Stimulated activated CD8-positive, alpha-beta memory T cell treated with anti-CD3 and anti-CD28 coated beads, Interleukin-12 subunit alpha, Interleukin-12 subunit beta, amount 100 ng/mL, for 1 hour (primary cell): ENCODE measurements around the gene ZP2.
"Not testable (repeated sequence)": the region's sequence is repeated elsewhere in the genome, so short reads cannot be mapped to it uniquely, and the experiment has no call there.

Experiments used
- DNase-seq: peaks from one replicate; pipeline ENCODE4 v3.0.0-alpha.2; 2020; ENCODE audit warnings: low read depth

Gene ZP2

GRCh38 chr16:21170116-21170515 lies 41.3 kb downstream of the ZP2 start:
- not testable (repeated sequence) for DNase-seq

GRCh38 chr16:21169249-21169981 lies 42.0 kb downstream of the ZP2 start:
- DNase-seq = no peak

DNA sequence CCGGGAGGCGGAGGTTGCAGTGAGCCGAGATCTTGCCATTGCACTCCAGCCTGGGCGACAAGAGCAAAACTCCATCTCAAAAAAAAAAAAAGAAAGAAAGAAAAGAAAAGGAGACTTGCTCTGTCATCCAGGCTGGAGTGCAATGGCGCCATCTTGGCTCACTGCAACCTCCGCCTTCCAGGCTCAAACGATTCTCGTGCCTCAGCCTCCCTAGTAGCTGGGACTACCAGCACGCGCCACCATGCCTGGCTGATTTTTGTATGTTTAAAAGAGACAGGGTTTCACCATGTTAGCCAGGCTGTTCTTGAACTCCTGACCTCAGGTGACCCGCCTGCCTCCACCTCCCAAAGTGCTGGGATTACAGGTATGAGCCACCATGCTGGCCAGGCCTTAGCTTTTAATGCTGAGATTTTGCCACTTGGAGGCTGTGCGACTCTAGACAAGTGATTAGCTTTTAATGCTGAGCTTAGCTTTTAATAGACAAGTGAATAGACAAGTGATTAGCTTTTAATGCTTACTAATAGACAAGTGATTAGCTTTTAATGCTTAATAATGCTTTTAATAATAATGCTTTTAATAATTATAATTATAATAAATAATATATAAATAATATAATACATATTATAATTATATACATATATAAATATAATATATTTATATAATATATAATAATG lies 43.3 kb downstream of the ZP2 start:
- DNase-seq = no peak

GRCh38 chr16:21167360-21167759 lies 44.0 kb downstream of the ZP2 start:
- DNase-seq = no peak

- no peak for DNase-seq
Observed at GRCh38 chr16:21166561-21166961, 44.8 kb downstream of the ZP2 start.

DNA sequence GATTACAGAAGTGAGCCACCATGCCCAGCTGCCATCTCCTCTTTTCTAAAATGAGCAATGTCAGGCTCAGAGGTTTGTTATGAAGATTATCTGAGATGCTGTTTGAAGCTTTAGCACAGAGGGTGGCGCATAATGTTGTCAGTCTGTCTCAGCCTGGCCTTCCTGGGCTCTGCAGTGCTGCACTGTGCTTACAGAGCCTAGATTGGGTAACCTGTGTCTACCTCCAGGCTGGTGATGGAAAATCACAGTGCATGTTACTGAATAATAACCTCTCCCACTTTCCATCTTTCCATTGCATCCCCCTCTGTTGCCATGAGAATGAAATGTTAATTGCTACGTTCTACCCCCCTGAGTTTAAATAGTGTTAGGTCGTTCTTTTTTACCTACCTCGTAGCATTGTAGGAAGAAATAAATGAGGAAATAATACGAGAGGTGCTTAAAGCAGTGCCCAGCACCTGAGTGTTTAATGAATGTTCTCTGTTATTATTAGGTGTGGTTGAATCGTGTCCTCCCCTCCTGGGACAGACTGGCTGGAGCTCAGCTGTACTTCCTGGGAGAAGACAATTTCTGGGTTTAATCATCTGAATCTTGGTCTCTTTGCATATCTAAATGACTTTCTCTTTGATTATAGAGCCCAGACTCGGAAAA lies 46.7 kb downstream of the ZP2 start:
- DNase-seq = no peak

DNA sequence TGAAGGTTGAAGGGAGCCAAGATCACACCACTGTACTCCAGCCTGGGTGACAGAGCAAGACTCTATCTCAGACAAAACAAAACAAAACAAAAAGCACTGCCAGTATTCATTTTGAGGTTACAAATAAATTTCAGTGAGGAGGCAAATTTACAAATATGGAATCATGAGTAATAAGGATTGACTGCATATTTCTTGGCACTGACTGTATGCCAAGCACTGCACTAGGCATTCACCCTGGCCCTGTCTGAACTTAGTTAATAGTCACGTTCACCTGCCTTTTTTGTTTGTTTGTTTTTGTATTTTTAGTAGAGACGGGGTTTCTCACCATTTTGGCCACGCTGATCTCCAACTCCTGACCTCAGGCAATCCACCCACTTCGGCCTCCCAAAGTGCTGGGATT lies 47.8 kb downstream of the ZP2 start:
- no peak for DNase-seq

- no peak for DNase-seq
Observed at GRCh38 chr16:21162661-21163151, 48.7 kb downstream of the ZP2 start.

DNA sequence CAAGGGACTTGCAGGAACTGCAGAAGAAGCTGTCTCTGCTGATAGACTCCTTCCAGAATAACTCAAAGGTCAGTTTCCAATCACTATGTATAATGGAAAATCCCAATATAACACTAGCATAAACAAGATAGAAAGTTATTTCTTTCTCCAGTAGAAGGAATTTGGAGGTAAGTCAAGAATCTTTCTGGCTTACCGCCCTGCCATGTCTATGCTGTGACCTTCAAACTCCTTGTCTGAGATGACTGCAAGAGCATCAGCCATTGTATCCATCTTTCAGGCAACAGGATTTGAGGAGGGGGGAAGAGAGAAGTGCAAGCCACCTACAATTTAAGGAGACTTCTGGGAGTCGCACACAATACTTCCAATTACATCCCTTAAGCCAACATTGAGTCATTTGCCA lies 50.2 kb downstream of the ZP2 start:
- no peak for DNase-seq

DNA sequence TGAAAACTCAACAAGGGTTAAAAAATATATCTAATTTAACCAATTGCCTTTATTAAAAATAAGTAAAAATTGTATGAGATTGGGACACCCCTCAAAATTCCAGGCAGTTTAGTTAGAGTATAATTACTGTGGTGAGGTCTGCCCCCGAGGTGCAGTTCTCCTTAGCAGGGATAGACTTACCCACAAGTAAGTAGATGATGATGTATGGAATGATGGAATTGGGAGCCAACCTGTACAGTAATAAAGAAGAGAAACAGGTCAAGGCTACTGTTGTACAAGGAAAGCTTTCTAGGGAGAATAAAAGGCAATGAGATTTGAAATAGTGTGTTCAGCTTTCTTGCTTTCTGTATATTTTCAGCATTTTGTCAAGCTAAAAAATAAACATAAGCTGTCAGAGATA lies 51.1 kb downstream of the ZP2 start:
- DNase-seq = no peak

GRCh38 chr16:21159281-21159951 lies 52.0 kb downstream of the ZP2 start:
- no peak for DNase-seq

DNA sequence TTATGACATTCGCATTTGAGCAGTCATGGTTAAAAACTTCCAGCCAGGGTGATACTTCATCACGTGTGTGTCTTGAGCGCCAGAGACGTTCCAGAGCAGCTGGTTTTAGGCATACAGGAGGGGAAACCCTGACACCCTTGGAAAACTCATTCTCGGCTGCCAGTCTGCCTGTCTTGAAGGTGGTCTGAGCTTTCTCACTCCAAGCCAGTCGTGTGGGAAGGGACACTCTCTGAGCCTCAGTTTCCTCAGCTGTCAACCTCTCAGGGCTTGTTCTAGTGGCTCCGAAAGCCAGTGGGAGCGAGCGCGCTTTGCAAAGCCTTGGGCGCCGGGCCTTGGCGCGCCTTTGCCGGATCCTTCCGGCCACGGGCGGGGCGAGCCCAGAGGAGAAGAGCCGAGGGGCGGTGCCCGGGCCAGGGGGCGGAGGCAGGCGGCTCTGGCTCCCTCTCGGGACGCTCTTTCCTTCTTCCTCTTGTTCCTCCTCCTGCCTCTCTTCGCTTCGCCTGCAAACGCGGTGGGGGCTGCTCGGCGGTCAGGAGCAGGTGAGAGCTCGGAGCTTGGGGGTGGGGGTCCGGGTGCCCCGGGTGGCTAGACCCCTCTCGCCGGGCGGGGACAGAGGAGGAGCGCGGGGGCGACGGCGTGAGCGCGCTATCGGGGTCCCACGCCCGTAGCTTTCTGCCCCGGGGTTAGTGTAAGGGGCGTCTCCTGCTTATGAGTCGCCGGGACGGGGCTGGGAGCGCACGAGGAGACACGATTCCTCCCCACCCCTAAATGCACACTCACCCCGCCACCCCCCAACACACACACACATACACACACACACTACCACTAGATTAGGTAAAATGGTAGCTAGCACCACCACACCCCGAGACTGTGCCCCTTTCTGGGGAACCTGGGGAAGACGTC lies 52.9 kb downstream of the ZP2 start, which contains the start of gene LDAF1:
TSS of gene LDAF1 (plus strand) at position 467 of the 903 bp plus-strand sequence. CDS start 2,509 bp downstream, outside the sequence.
- peak; percentile 51 for DNase-seq

GRCh38 chr16:21157632-21158031 lies 53.7 kb downstream of the ZP2 start:
- DNase-seq = no peak

DNA sequence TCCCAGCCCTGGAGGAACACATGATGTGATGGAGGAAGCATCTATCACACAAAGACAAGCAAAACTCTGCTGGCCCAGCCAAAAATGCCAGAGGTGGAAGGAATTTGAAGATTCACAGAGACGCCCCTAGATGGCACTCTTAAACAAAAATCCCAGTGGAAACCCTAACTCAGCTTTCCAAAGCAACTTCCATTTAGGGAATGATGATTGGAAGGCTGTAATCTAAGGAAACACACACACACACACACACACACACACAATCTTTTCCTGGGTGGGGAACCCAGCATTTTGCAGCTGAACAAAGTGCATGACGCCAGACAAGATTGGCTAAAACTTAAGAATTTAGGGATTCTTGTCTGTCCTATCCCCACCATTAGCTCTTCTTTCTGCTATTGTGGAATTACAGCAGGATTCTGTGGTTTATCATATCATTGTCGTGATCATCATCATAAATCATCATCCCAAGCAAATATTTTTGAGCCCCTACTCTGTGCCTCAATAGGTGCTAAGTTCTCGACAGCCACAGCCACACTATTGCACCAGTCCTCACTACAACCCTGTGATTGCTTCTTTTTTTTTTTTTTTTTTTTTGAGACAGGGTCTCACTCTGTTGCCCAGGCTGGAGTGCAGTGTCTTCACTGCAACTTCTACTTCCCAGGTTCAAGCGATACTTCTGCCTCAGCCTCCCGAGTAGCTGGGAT lies 54.5 kb downstream of the ZP2 start:
- DNase-seq = no peak

GRCh38 chr16:21156011-21156410 lies 55.4 kb downstream of the ZP2 start:
- not testable (repeated sequence) for DNase-seq

DNA sequence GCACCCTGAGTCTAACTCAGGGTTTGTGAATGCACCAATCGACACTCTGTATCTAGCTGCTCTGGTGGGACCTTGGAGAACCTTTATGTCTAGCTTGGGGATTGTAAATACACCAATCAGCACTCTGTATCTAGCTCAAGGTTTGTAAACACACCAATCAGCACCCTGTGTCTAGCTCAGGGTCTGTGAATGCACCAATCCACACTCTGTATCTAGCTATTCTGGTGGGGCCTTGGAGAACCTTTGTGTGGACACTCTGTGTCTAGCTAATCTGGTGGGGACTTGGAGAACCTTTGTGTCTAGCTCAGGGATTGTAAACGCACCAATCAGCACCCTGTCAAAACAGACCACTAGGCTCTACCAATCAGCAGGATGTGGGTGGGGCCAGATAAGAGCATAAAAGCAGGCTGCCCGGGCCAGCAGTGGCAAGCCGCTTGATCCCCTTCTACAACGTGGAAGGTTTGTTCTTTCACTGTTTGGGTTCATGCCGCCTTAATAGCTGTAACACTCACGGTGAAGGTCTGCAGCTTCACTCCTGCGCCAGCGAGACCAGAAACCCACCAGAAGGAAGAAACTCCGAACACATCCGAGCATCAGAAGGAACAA lies 58.1 kb downstream of the ZP2 start:
- DNase-seq = not testable (repeated sequence)

DNA sequence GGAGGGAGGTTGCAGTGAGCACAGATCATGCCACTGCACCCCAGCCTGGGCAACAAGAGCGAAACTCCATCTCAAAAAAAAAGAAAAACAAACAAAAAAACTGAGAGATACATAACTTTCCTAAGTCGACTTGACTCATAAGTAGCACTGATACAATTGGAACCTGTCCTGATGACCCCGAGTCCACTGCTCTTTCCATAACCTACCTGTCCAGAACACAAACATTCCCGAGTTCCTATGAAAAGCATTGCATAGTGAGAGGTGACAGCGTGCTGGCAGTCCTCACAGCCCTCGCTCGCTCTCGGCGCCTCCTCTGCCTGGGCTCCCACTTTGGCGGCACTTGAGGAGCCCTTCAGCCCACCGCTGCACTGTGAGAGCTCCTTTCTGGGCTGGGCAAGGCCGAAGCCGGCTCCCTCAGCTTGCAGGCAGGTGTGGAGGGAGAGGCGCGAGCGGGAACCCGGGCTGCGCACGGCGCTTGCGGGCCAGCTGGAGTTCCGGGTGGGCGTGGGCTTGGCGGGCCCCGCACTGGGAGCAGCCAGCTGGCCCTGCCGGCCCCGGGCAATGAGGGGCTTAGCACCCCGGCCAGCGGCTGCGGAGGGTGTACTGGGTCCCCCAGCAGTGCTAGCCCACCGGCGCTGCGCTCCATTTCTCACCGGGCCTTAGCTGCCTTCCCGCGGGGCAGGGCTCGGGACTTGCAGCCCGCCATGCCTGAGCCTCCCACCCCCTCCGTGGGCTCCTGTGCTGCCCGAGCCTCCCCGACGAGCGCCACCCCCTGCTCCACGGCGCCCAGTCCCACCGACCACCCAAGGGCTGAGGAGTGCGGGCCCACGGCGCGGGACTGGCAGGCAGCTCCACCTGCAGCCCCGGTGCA lies 59.0 kb downstream of the ZP2 start:
- DNase-seq = not testable (repeated sequence)

GRCh38 chr16:21150375-21151001 lies 60.9 kb downstream of the ZP2 start, which contains the start of gene DNAH3:
DNAH3 (minus strand) TSS chr16:21150846; CDS start chr16:21150319, 527 bp downstream.
- no peak for DNase-seq
